ENCODE measurements around the gene MACROD1. TPM values are rescaled to one million over a fixed set of nuclear protein-coding genes. Genes with fewer than 3 reads are reported as not detected.
A peak's percentile ranks its signal among the peaks of the same experiment; 100 is the strongest.

Gene MACROD1
- total and polyA plus RNA-seq, 2 of the 13 experiments (the other 11 are each of a cell fraction or from before 2014, with no cell fraction given) = 23.1 to 34.5 TPM

DNA sequence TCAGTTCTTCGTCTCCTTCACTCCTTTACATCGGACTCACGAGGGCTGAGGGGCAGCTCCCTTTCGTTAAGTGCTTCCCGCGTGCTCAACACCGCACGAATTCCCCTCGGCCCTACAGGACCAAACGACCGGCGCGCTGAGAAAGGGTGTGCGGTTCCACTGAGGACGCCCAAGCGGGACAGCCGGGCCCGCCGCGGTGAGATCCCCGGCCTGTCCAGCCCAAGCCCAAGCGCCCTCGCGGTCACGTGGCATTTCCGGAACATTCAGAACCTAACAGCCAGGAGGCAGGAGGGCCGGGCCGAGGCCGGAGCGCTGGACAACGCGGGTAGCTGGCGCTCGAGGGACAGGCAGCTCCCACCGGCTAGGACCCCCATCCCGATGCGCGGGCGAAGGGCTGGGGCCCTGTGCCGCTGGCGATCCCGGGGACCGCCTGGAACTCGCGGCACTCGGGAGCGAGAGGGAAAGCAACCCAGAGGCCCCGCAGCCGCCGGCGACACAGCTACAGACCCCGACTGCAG, 19.3 kb upstream of the MACROD1 start (continued):
- TF ChIP-seq ZNF460 (CRISPR knock-in tag; IDR thresholded peaks at IDR 0.05; ENCODE audit: borderline replicate concordance) = no peak
- no peak for TF ChIP-seq FOXA1 (IDR thresholded peaks at IDR 0.05)
- TF ChIP-seq FOXA1 (CRISPR knock-in tag; IDR thresholded peaks at IDR 0.05) = 0 out of 2 replicates have a peak, but pooled peaks have one; percentile 5
- no peak for TF ChIP-seq HOMEZ (CRISPR knock-in tag; IDR thresholded peaks at IDR 0.05; ENCODE audit: low read depth)
- no peak; the same call in 1 of the 2 replicates for TF ChIP-seq ZNF816 (CRISPR knock-in tag; IDR thresholded peaks at IDR 0.05; ENCODE audit: borderline replicate concordance)
- no peak for TF ChIP-seq CHD2 (IDR thresholded peaks at IDR 0.05; ENCODE audit: low read depth, low read length)
- TF ChIP-seq ZNF644 (CRISPR knock-in tag; IDR thresholded peaks at IDR 0.05; ENCODE audit: low read depth) = no peak
- peak; percentile 23; the same call in 1 of the 2 replicates for TF ChIP-seq ZNF180 (CRISPR knock-in tag; IDR thresholded peaks at IDR 0.05; ENCODE audit: borderline replicate concordance, low read depth)
- no peak for TF ChIP-seq EZH2 (conservative IDR thresholded peaks at IDR 0.05; ENCODE audit: low read depth, low read length)
- peak; percentile 94; the same call in 1 of the 2 replicates for TF ChIP-seq ZNF446 (CRISPR knock-in tag; IDR thresholded peaks at IDR 0.05)
- TF ChIP-seq KLF13 (CRISPR knock-in tag; IDR thresholded peaks at IDR 0.05) = no peak
- TF ChIP-seq HDAC6 (IDR thresholded peaks at IDR 0.05; ENCODE audit: low read depth, low read length) = no peak
- peak; percentile 68; the same call in 1 of the 2 replicates for TF ChIP-seq ZSCAN30 (CRISPR knock-in tag; IDR thresholded peaks at IDR 0.05)
- TF ChIP-seq ATM (IDR thresholded peaks at IDR 0.05; ENCODE audit: borderline replicate concordance) = no peak
- TF ChIP-seq FOXP1 (IDR thresholded peaks at IDR 0.05) = no peak
- no peak; the same call in 1 of the 2 replicates for TF ChIP-seq FOXP1 (CRISPR knock-in tag; IDR thresholded peaks at IDR 0.05)
- peak; percentile 89; the same call in 1 of the 2 replicates for TF ChIP-seq FLYWCH1 (CRISPR knock-in tag; IDR thresholded peaks at IDR 0.05)
- TF ChIP-seq EED (CRISPR knock-in tag; IDR thresholded peaks at IDR 0.05) = peak; percentile 99
- TF ChIP-seq ZSCAN31 (CRISPR knock-in tag; IDR thresholded peaks at IDR 0.05; ENCODE audit: low read depth) = peak; percentile 97
- TF ChIP-seq, protein P1, sequence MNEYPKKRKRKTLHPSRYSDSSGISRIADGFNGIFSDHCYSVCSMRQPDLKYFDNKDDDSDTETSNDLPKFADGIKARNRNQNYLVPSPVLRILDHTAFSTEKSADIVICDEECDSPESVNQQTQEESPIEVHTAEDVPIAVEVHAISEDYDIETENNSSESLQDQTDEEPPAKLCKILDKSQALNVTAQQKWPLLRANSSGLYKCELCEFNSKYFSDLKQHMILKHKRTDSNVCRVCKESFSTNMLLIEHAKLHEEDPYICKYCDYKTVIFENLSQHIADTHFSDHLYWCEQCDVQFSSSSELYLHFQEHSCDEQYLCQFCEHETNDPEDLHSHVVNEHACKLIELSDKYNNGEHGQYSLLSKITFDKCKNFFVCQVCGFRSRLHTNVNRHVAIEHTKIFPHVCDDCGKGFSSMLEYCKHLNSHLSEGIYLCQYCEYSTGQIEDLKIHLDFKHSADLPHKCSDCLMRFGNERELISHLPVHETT (CRISPR knock-in tag; conservative IDR thresholded peaks at IDR 0.05) = 0 out of 2 replicates have a peak, but pooled peaks have one; percentile 35
- TF ChIP-seq ZNF772 (CRISPR knock-in tag; IDR thresholded peaks at IDR 0.05) = peak; percentile 93
- TF ChIP-seq ZGPAT (CRISPR knock-in tag; IDR thresholded peaks at IDR 0.05) = peak; percentile 79; the same call in 1 of the 2 replicates
- TF ChIP-seq ZFP36L2 (CRISPR knock-in tag; IDR thresholded peaks at IDR 0.05) = 0 out of 2 replicates have a peak, but pooled peaks have one; percentile 32
- peak; percentile 99 for TF ChIP-seq POLR2G (IDR thresholded peaks at IDR 0.05; ENCODE audit: low read depth, low read length)
- no peak for TF ChIP-seq ZC3H4 (CRISPR knock-in tag; IDR thresholded peaks at IDR 0.05; ENCODE audit: borderline replicate concordance)
- no peak for TF ChIP-seq ZBTB1 (CRISPR knock-in tag; IDR thresholded peaks at IDR 0.05; ENCODE audit: borderline replicate concordance)
- 0 out of 2 replicates have a peak, but pooled peaks have one; percentile 69 for TF ChIP-seq ZNF432 (CRISPR knock-in tag; IDR thresholded peaks at IDR 0.05; ENCODE audit: borderline replicate concordance)
- peak; percentile 84 for TF ChIP-seq TFDP2 (CRISPR knock-in tag; IDR thresholded peaks at IDR 0.05)

Data from HepG2 (cell line).